GM23338 (cell line): ENCODE measurements around the gene ITPKA. TPM values are rescaled to one million over a fixed set of nuclear protein-coding genes. Genes with fewer than 3 reads are reported as not detected.

Experiments
- ATAC-seq: fragments of 200-7000 bp; cut with Tn5 transposase; 3 replicates; pipeline ENCODE4 v1.9.1; 2020
- DNase-seq: peaks from one replicate; pipeline ENCODE4 v3.0.0-alpha.2; 2015; ENCODE audit warnings: low spot score
- H2AFZ ChIP-seq: fragments of 200-600 bp; sonication (generic); 2 replicates; pipeline ENCODE4 v1.8.0; 2016; ENCODE audit warnings: antibody characterized with exemption, mild to moderate bottlenecking, moderate library complexity
- H3F3A ChIP-seq: fragments of 200-600 bp; sonication (generic); replicated peaks from 2 replicates; pipeline ENCODE4 v1.8.0; 2017; ENCODE audit warnings: antibody characterized with exemption, mixed run types, low read depth
- H3K27ac ChIP-seq: fragments of 200-600 bp; sonication (generic); 2 replicates; pipeline ENCODE4 v1.6.1; 2016; ENCODE audit warnings: low read depth
- H3K27me3 ChIP-seq: fragments of 200-600 bp; sonication (generic); 2 replicates; pipeline ENCODE4 v1.8.0; 2016; ENCODE audit warnings: mild to moderate bottlenecking, mixed run types, moderate library complexity; ENCODE audit not compliant: insufficient read depth
- H3K36me3 ChIP-seq: fragments of 200-600 bp; sonication (generic); 2 replicates; pipeline ENCODE4 v1.8.0; 2016; ENCODE audit warnings: mild to moderate bottlenecking; ENCODE audit not compliant: insufficient read depth
- H3K4me1 ChIP-seq: fragments of 200-600 bp; sonication (generic); 2 replicates; pipeline ENCODE4 v1.8.0; 2016; ENCODE audit warnings: mild to moderate bottlenecking, moderate library complexity; ENCODE audit not compliant: insufficient read depth
- H3K4me2 ChIP-seq: fragments of 200-600 bp; sonication (generic); 2 replicates; pipeline ENCODE4 v1.7.1; 2017; ENCODE audit warnings: mixed run types
- H3K4me3 ChIP-seq: fragments of 200-600 bp; sonication (generic); 2 replicates; pipeline ENCODE4 v1.6.1; 2016; ENCODE audit warnings: mixed run types
- H3K79me2 ChIP-seq: fragments of 200-600 bp; sonication (generic); replicated peaks from 2 replicates; pipeline ENCODE4 v1.8.0; 2017; ENCODE audit warnings: mild to moderate bottlenecking; ENCODE audit not compliant: insufficient read depth
- H3K9me2 ChIP-seq: fragments of 200-600 bp; sonication (generic); 2 replicates; pipeline ENCODE4 v1.8.0; 2017; ENCODE audit not compliant: insufficient read depth
- H4K20me1 ChIP-seq: fragments of 200-600 bp; sonication (generic); replicated peaks from 2 replicates; pipeline ENCODE4 v1.8.0; 2017; ENCODE audit warnings: mild to moderate bottlenecking; ENCODE audit not compliant: insufficient read depth
- H3K27ac Mint-ChIP-seq: 2 replicates; pipeline ENCODE4 v1.8.0; 2020; ENCODE audit warnings: inconsistent platforms, mild to moderate bottlenecking, moderate library complexity, mixed read lengths
- H3K27me3 Mint-ChIP-seq: 3 replicates; pipeline ENCODE4 v1.8.0; 2022; ENCODE audit warnings: low read depth, mild to moderate bottlenecking, moderate library complexity, mixed read lengths, inconsistent platforms; ENCODE audit not compliant: insufficient read depth, poor library complexity
- H3K36me3 Mint-ChIP-seq: 3 replicates; pipeline ENCODE4 v1.8.0; 2021; ENCODE audit warnings: low read depth, mild to moderate bottlenecking, inconsistent platforms, moderate library complexity, mixed read lengths
- H3K4me1 Mint-ChIP-seq: 3 replicates; pipeline ENCODE4 v1.8.0; 2020; ENCODE audit warnings: mild to moderate bottlenecking, inconsistent platforms, mixed read lengths
- H3K4me3 Mint-ChIP-seq: 3 replicates; pipeline ENCODE4 v1.8.0; 2021; ENCODE audit warnings: moderate library complexity, mild to moderate bottlenecking, inconsistent platforms, mixed read lengths
- H3K9me3 Mint-ChIP-seq: 3 replicates; pipeline ENCODE4 v1.8.0; 2020; ENCODE audit warnings: moderate library complexity, mild to moderate bottlenecking, inconsistent platforms, mixed read lengths
- CREB1 ChIP-seq: fragments of 250-450 bp; sonication (Bioruptor Pico); IDR thresholded peaks from 2 replicates; pipeline ENCODE4 v1.5.0; 2020; ENCODE audit warnings: low read depth, mild to moderate bottlenecking, moderate library complexity
- CTCF ChIP-seq, 2 experiments: fragments of 200-600 bp in 1 of 2; sonication (generic) in 1 of 2; conservative IDR thresholded peaks; 2 replicates each; pipeline versions ENCODE4 v1.5.1 to v1.6.1; 2016 to 2017; ENCODE audit warnings: antibody characterized with exemption in 2 of 2, low read depth in 2 of 2, mild to moderate bottlenecking in 2 of 2, moderate library complexity in 1 of 2
- ETS1 ChIP-seq: IDR thresholded peaks from 2 replicates; pipeline ENCODE4 v1.6.1; 2016; ENCODE audit warnings: antibody characterized with exemption
- EZH2 ChIP-seq: fragments of 200-600 bp; sonication (generic); IDR thresholded peaks from one replicate; pipeline ENCODE4 v1.8.0; 2017; ENCODE audit warnings: antibody characterized with exemption, mild to moderate bottlenecking, low read depth; ENCODE audit not compliant: unreplicated experiment
- EZH2phosphoT487 ChIP-seq: fragments of 200-600 bp; sonication (generic); IDR thresholded peaks from one replicate; pipeline ENCODE4 v1.8.1; 2018; ENCODE audit warnings: antibody characterized with exemption; ENCODE audit not compliant: unreplicated experiment
- JUNB ChIP-seq: IDR thresholded peaks from one replicate; pipeline ENCODE4 v1.6.1; 2016; ENCODE audit warnings: antibody characterized with exemption; ENCODE audit not compliant: unreplicated experiment
- NANOG ChIP-seq: IDR thresholded peaks from 2 replicates; pipeline ENCODE4 v1.6.1; 2016; ENCODE audit warnings: antibody characterized with exemption, borderline replicate concordance
- POLR2AphosphoS5 ChIP-seq: IDR thresholded peaks from 2 replicates; pipeline ENCODE4 v1.6.1; 2016; ENCODE audit warnings: antibody characterized with exemption, low read depth
- REST ChIP-seq: IDR thresholded peaks from one replicate; pipeline ENCODE4 v1.6.1; 2018; ENCODE audit warnings: antibody characterized with exemption; ENCODE audit not compliant: unreplicated experiment
- STAT1 ChIP-seq: IDR thresholded peaks from one replicate; pipeline ENCODE4 v1.6.1; 2016; ENCODE audit warnings: antibody characterized with exemption; ENCODE audit not compliant: unreplicated experiment
- ZNF114 ChIP-seq: fragments of 250-450 bp; sonication (Bioruptor Pico); IDR thresholded peaks from 2 replicates; pipeline ENCODE4 v1.5.0; 2020; ENCODE audit warnings: mild to moderate bottlenecking, moderate library complexity
- ZNF331 ChIP-seq: fragments of 250-450 bp; sonication (Bioruptor Pico); IDR thresholded peaks from 2 replicates; pipeline ENCODE4 v1.5.0; 2020; ENCODE audit warnings: low read depth, mild to moderate bottlenecking, moderate library complexity
- ZNF462 ChIP-seq: fragments of 250-450 bp; sonication (Bioruptor Pico); IDR thresholded peaks from 2 replicates; pipeline ENCODE4 v1.5.0; 2020; ENCODE audit warnings: mild to moderate bottlenecking, moderate library complexity
- polyA plus RNA-seq: library from polyadenylated mRNA; unstranded; fragments of >200 nt; fragmentation: Nextera tagmentation; extraction: Ambion mirVana; gene quantifications from 2 replicates; pipeline ENCODE4 v1.2.1, GENCODE V29; 2016
- total RNA-seq: library from RNA; depleted of rRNA; stranded (reverse); fragments of >200 nt; shearing (Covaris generic); gene quantifications from 2 replicates; pipeline ENCODE4 v1.2.3, GENCODE V29; 2014

Gene ITPKA
- total and polyA plus RNA-seq, 2 experiments from 2014 or later, result 0.55 to 2.1 TPM

- Histone ChIP-seq H4K20me1 (no peaks in the 10 kb centered on the region; the same call in 1 of the 2 replicates), H3K36me3 (peaks cover 52% of the 10 kb centered on the region), H3K4me3 (no peak overlapping the region), H3F3A (no peaks in the 10 kb centered on the region), H3K4me1 (no peaks in the 10 kb centered on the region), H3K9me2 (no peaks in the 10 kb centered on the region), H2AFZ (no peak overlapping the region), H3K4me2 (no peak overlapping the region), H3K27me3 (no peaks in the 10 kb centered on the region), H3K79me2 (no peaks in the 10 kb centered on the region), H3K27ac (no peak overlapping the region)
- Mint-ChIP-seq H3K27me3 (peaks cover 2% of the 10 kb centered on the region), H3K4me3 (no peak overlapping the region), H3K4me1 (no peaks in the 10 kb centered on the region), H3K9me3 (no peaks in the 10 kb centered on the region), H3K27ac (no peak overlapping the region), H3K36me3 (peaks cover 83% of the 10 kb centered on the region)
- ATAC-seq (no peak), DNase-seq (no peak)
- TF ChIP-seq REST (no peak), JUNB (no peak), POLR2AphosphoS5 (no peak), ZNF462 (CRISPR knock-in tag) (no peak), EZH2phosphoT487 (no peak), ZNF331 (CRISPR knock-in tag) (no peak), ZNF114 (no peak), ETS1 (no peak), STAT1 (no peak), NANOG (no peak), EZH2 (no peak), CTCF (conservative IDR thresholded peaks at IDR 0.05; ENCODE audit: low read depth in 2 of 2) (no peak), CREB1 (CRISPR knock-in tag) (no peak)
Measured at GRCh38 chr15:41473418-41473817, 20.3 kb upstream of the ITPKA start.
